GM23338 (cell line): ENCODE data around the gene SHISAL1. TPM values are rescaled to one million over a fixed set of nuclear protein-coding genes. Genes with fewer than 3 reads are reported as not detected.

Experiments used
- ATAC-seq: fragments of 200-7000 bp; cut with Tn5 transposase; 3 replicates; pipeline ENCODE4 v1.9.1; 2020
- DNase-seq: peaks from one replicate; pipeline ENCODE4 v3.0.0-alpha.2; 2015; ENCODE audit warnings: low spot score
- H2AFZ ChIP-seq: fragments of 200-600 bp; sonication (generic); 2 replicates; pipeline ENCODE4 v1.8.0; 2016; ENCODE audit warnings: antibody characterized with exemption, mild to moderate bottlenecking, moderate library complexity
- H3F3A ChIP-seq: fragments of 200-600 bp; sonication (generic); replicated peaks from 2 replicates; pipeline ENCODE4 v1.8.0; 2017; ENCODE audit warnings: antibody characterized with exemption, mixed run types, low read depth
- H3K27ac ChIP-seq: fragments of 200-600 bp; sonication (generic); 2 replicates; pipeline ENCODE4 v1.6.1; 2016; ENCODE audit warnings: low read depth
- H3K27me3 ChIP-seq: fragments of 200-600 bp; sonication (generic); 2 replicates; pipeline ENCODE4 v1.8.0; 2016; ENCODE audit warnings: mild to moderate bottlenecking, mixed run types, moderate library complexity; ENCODE audit not compliant: insufficient read depth
- H3K36me3 ChIP-seq: fragments of 200-600 bp; sonication (generic); 2 replicates; pipeline ENCODE4 v1.8.0; 2016; ENCODE audit warnings: mild to moderate bottlenecking; ENCODE audit not compliant: insufficient read depth
- H3K4me1 ChIP-seq: fragments of 200-600 bp; sonication (generic); 2 replicates; pipeline ENCODE4 v1.8.0; 2016; ENCODE audit warnings: mild to moderate bottlenecking, moderate library complexity; ENCODE audit not compliant: insufficient read depth
- H3K4me2 ChIP-seq: fragments of 200-600 bp; sonication (generic); 2 replicates; pipeline ENCODE4 v1.7.1; 2017; ENCODE audit warnings: mixed run types
- H3K4me3 ChIP-seq: fragments of 200-600 bp; sonication (generic); 2 replicates; pipeline ENCODE4 v1.6.1; 2016; ENCODE audit warnings: mixed run types
- H3K79me2 ChIP-seq: fragments of 200-600 bp; sonication (generic); replicated peaks from 2 replicates; pipeline ENCODE4 v1.8.0; 2017; ENCODE audit warnings: mild to moderate bottlenecking; ENCODE audit not compliant: insufficient read depth
- H3K9me2 ChIP-seq: fragments of 200-600 bp; sonication (generic); 2 replicates; pipeline ENCODE4 v1.8.0; 2017; ENCODE audit not compliant: insufficient read depth
- H4K20me1 ChIP-seq: fragments of 200-600 bp; sonication (generic); replicated peaks from 2 replicates; pipeline ENCODE4 v1.8.0; 2017; ENCODE audit warnings: mild to moderate bottlenecking; ENCODE audit not compliant: insufficient read depth
- H3K27ac Mint-ChIP-seq: 2 replicates; pipeline ENCODE4 v1.8.0; 2020; ENCODE audit warnings: inconsistent platforms, mild to moderate bottlenecking, moderate library complexity, mixed read lengths
- H3K27me3 Mint-ChIP-seq: 3 replicates; pipeline ENCODE4 v1.8.0; 2022; ENCODE audit warnings: low read depth, mild to moderate bottlenecking, moderate library complexity, mixed read lengths, inconsistent platforms; ENCODE audit not compliant: insufficient read depth, poor library complexity
- H3K36me3 Mint-ChIP-seq: 3 replicates; pipeline ENCODE4 v1.8.0; 2021; ENCODE audit warnings: low read depth, mild to moderate bottlenecking, inconsistent platforms, moderate library complexity, mixed read lengths
- H3K4me1 Mint-ChIP-seq: 3 replicates; pipeline ENCODE4 v1.8.0; 2020; ENCODE audit warnings: mild to moderate bottlenecking, inconsistent platforms, mixed read lengths
- H3K4me3 Mint-ChIP-seq: 3 replicates; pipeline ENCODE4 v1.8.0; 2021; ENCODE audit warnings: moderate library complexity, mild to moderate bottlenecking, inconsistent platforms, mixed read lengths
- H3K9me3 Mint-ChIP-seq: 3 replicates; pipeline ENCODE4 v1.8.0; 2020; ENCODE audit warnings: moderate library complexity, mild to moderate bottlenecking, inconsistent platforms, mixed read lengths
- EZH2 ChIP-seq: fragments of 200-600 bp; sonication (generic); IDR thresholded peaks from one replicate; pipeline ENCODE4 v1.8.0; 2017; ENCODE audit warnings: antibody characterized with exemption, mild to moderate bottlenecking, low read depth; ENCODE audit not compliant: unreplicated experiment
- JUNB ChIP-seq: IDR thresholded peaks from one replicate; pipeline ENCODE4 v1.6.1; 2016; ENCODE audit warnings: antibody characterized with exemption; ENCODE audit not compliant: unreplicated experiment
- NANOG ChIP-seq: IDR thresholded peaks from 2 replicates; pipeline ENCODE4 v1.6.1; 2016; ENCODE audit warnings: antibody characterized with exemption, borderline replicate concordance
- POLR2AphosphoS5 ChIP-seq: IDR thresholded peaks from 2 replicates; pipeline ENCODE4 v1.6.1; 2016; ENCODE audit warnings: antibody characterized with exemption, low read depth
- ZNF114 ChIP-seq: fragments of 250-450 bp; sonication (Bioruptor Pico); IDR thresholded peaks from 2 replicates; pipeline ENCODE4 v1.5.0; 2020; ENCODE audit warnings: mild to moderate bottlenecking, moderate library complexity
- polyA plus RNA-seq: library from polyadenylated mRNA; unstranded; fragments of >200 nt; fragmentation: Nextera tagmentation; extraction: Ambion mirVana; gene quantifications from 2 replicates; pipeline ENCODE4 v1.2.1, GENCODE V29; 2016
- total RNA-seq: library from RNA; depleted of rRNA; stranded (reverse); fragments of >200 nt; shearing (Covaris generic); gene quantifications from 2 replicates; pipeline ENCODE4 v1.2.3, GENCODE V29; 2014
- TF ChIP-seq, protein P1 (sequence below): IDR thresholded peaks from one replicate; pipeline ENCODE4 v1.6.1; 2018; ENCODE audit warnings: antibody characterized with exemption; ENCODE audit not compliant: unreplicated experiment
- TF ChIP-seq, protein P2 (sequence below), 2 experiments: fragments of 200-600 bp in 1 of 2; sonication (generic) in 1 of 2; conservative IDR thresholded peaks; 2 replicates each; pipeline versions ENCODE4 v1.5.1 to v1.6.1; 2016 to 2017; ENCODE audit warnings: antibody characterized with exemption in 2 of 2, low read depth in 2 of 2, mild to moderate bottlenecking in 2 of 2, moderate library complexity in 1 of 2
- TF ChIP-seq, protein P3 (sequence below): IDR thresholded peaks from 2 replicates; pipeline ENCODE4 v1.6.1; 2016; ENCODE audit warnings: antibody characterized with exemption
- TF ChIP-seq, protein P4 (sequence below): fragments of 250-450 bp; sonication (Bioruptor Pico); IDR thresholded peaks from 2 replicates; pipeline ENCODE4 v1.5.0; 2020; ENCODE audit warnings: mild to moderate bottlenecking, moderate library complexity

The SHISAL1 gene
- total and polyA plus RNA-seq, 2 experiments from 2014 or later, result 0.71 to 3.4 TPM

DNA sequence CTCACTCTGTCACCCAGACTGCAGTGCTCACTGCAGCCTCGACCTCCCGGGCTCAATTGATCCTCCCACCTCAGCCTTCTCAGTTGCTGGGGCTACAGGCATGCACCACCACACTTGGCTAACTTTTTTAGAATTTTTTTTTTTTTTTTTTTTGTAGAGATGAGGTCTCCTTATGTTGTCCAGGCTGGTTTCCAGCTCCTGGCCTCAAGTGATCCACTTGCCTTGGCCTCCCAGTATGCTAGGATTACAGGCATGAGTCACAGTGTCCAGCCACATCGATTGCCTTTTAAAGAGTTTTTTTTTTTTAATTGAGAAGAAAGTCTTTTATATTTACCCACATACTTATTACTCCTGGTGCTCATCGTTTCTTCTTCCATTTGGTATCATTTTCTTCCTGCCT lies 102.0 kb downstream of the SHISAL1 start (continued):
- TF ChIP-seq, protein P1, sequence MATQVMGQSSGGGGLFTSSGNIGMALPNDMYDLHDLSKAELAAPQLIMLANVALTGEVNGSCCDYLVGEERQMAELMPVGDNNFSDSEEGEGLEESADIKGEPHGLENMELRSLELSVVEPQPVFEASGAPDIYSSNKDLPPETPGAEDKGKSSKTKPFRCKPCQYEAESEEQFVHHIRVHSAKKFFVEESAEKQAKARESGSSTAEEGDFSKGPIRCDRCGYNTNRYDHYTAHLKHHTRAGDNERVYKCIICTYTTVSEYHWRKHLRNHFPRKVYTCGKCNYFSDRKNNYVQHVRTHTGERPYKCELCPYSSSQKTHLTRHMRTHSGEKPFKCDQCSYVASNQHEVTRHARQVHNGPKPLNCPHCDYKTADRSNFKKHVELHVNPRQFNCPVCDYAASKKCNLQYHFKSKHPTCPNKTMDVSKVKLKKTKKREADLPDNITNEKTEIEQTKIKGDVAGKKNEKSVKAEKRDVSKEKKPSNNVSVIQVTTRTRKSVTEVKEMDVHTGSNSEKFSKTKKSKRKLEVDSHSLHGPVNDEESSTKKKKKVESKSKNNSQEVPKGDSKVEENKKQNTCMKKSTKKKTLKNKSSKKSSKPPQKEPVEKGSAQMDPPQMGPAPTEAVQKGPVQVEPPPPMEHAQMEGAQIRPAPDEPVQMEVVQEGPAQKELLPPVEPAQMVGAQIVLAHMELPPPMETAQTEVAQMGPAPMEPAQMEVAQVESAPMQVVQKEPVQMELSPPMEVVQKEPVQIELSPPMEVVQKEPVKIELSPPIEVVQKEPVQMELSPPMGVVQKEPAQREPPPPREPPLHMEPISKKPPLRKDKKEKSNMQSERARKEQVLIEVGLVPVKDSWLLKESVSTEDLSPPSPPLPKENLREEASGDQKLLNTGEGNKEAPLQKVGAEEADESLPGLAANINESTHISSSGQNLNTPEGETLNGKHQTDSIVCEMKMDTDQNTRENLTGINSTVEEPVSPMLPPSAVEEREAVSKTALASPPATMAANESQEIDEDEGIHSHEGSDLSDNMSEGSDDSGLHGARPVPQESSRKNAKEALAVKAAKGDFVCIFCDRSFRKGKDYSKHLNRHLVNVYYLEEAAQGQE, result no peak
- no peak for TF ChIP-seq NANOG
- TF ChIP-seq EZH2, result no peak
- no peak for TF ChIP-seq JUNB
- TF ChIP-seq, protein P2, sequence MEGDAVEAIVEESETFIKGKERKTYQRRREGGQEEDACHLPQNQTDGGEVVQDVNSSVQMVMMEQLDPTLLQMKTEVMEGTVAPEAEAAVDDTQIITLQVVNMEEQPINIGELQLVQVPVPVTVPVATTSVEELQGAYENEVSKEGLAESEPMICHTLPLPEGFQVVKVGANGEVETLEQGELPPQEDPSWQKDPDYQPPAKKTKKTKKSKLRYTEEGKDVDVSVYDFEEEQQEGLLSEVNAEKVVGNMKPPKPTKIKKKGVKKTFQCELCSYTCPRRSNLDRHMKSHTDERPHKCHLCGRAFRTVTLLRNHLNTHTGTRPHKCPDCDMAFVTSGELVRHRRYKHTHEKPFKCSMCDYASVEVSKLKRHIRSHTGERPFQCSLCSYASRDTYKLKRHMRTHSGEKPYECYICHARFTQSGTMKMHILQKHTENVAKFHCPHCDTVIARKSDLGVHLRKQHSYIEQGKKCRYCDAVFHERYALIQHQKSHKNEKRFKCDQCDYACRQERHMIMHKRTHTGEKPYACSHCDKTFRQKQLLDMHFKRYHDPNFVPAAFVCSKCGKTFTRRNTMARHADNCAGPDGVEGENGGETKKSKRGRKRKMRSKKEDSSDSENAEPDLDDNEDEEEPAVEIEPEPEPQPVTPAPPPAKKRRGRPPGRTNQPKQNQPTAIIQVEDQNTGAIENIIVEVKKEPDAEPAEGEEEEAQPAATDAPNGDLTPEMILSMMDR (conservative IDR thresholded peaks at IDR 0.05; ENCODE audit: low read depth in 2 of 2), result no peak
- TF ChIP-seq, protein P3, sequence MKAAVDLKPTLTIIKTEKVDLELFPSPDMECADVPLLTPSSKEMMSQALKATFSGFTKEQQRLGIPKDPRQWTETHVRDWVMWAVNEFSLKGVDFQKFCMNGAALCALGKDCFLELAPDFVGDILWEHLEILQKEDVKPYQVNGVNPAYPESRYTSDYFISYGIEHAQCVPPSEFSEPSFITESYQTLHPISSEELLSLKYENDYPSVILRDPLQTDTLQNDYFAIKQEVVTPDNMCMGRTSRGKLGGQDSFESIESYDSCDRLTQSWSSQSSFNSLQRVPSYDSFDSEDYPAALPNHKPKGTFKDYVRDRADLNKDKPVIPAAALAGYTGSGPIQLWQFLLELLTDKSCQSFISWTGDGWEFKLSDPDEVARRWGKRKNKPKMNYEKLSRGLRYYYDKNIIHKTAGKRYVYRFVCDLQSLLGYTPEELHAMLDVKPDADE, result no peak

DNA sequence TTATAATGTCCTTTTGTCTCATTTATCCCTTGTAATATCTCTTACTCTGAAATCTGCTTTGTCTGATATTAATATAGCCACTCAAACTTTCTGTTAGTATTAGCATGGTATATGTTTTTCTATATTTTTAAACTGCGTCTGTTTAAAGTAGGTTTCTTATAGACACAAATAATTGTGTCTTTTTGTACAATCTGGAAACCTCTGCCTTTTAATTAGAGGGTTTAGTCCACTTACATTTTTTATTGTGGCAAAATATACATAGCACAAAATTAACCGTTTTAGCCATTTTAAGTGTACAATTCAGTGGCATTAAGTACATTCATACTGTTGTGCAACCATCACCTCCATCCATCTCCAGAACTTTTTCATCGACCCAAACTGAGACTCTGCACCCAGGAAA lies 103.4 kb downstream of the SHISAL1 start:
- Histone ChIP-seq H2AFZ (no peak overlapping the region), H3K27ac (no peak overlapping the region), H3K4me1 (no peaks in the 10 kb centered on the region), H3K27me3 (no peaks in the 10 kb centered on the region), H3K9me2 (no peaks in the 10 kb centered on the region; the same call in 1 of the 2 replicates), H3K36me3 (no peaks in the 10 kb centered on the region), H3K79me2 (no peaks in the 10 kb centered on the region), H3K4me2 (no peak overlapping the region), H3F3A (no peaks in the 10 kb centered on the region), H4K20me1 (no peaks in the 10 kb centered on the region), H3K4me3 (no peak overlapping the region)
- Mint-ChIP-seq H3K27me3 (peaks cover 5% of the 10 kb centered on the region), H3K4me1 (no peaks in the 10 kb centered on the region; the same call in 2 of the 3 replicates), H3K9me3 (peaks cover 3% of the 10 kb centered on the region; the same call in 1 of the 3 replicates), H3K36me3 (no peaks in the 10 kb centered on the region), H3K27ac (no peak overlapping the region), H3K4me3 (no peak overlapping the region)
- no peak for DNase-seq
- TF ChIP-seq EZH2 (no peak), POLR2AphosphoS5 (no peak), ZNF114 (CRISPR knock-in tag) (no peak)
- TF ChIP-seq, protein P3, result no peak
- TF ChIP-seq, protein P4, sequence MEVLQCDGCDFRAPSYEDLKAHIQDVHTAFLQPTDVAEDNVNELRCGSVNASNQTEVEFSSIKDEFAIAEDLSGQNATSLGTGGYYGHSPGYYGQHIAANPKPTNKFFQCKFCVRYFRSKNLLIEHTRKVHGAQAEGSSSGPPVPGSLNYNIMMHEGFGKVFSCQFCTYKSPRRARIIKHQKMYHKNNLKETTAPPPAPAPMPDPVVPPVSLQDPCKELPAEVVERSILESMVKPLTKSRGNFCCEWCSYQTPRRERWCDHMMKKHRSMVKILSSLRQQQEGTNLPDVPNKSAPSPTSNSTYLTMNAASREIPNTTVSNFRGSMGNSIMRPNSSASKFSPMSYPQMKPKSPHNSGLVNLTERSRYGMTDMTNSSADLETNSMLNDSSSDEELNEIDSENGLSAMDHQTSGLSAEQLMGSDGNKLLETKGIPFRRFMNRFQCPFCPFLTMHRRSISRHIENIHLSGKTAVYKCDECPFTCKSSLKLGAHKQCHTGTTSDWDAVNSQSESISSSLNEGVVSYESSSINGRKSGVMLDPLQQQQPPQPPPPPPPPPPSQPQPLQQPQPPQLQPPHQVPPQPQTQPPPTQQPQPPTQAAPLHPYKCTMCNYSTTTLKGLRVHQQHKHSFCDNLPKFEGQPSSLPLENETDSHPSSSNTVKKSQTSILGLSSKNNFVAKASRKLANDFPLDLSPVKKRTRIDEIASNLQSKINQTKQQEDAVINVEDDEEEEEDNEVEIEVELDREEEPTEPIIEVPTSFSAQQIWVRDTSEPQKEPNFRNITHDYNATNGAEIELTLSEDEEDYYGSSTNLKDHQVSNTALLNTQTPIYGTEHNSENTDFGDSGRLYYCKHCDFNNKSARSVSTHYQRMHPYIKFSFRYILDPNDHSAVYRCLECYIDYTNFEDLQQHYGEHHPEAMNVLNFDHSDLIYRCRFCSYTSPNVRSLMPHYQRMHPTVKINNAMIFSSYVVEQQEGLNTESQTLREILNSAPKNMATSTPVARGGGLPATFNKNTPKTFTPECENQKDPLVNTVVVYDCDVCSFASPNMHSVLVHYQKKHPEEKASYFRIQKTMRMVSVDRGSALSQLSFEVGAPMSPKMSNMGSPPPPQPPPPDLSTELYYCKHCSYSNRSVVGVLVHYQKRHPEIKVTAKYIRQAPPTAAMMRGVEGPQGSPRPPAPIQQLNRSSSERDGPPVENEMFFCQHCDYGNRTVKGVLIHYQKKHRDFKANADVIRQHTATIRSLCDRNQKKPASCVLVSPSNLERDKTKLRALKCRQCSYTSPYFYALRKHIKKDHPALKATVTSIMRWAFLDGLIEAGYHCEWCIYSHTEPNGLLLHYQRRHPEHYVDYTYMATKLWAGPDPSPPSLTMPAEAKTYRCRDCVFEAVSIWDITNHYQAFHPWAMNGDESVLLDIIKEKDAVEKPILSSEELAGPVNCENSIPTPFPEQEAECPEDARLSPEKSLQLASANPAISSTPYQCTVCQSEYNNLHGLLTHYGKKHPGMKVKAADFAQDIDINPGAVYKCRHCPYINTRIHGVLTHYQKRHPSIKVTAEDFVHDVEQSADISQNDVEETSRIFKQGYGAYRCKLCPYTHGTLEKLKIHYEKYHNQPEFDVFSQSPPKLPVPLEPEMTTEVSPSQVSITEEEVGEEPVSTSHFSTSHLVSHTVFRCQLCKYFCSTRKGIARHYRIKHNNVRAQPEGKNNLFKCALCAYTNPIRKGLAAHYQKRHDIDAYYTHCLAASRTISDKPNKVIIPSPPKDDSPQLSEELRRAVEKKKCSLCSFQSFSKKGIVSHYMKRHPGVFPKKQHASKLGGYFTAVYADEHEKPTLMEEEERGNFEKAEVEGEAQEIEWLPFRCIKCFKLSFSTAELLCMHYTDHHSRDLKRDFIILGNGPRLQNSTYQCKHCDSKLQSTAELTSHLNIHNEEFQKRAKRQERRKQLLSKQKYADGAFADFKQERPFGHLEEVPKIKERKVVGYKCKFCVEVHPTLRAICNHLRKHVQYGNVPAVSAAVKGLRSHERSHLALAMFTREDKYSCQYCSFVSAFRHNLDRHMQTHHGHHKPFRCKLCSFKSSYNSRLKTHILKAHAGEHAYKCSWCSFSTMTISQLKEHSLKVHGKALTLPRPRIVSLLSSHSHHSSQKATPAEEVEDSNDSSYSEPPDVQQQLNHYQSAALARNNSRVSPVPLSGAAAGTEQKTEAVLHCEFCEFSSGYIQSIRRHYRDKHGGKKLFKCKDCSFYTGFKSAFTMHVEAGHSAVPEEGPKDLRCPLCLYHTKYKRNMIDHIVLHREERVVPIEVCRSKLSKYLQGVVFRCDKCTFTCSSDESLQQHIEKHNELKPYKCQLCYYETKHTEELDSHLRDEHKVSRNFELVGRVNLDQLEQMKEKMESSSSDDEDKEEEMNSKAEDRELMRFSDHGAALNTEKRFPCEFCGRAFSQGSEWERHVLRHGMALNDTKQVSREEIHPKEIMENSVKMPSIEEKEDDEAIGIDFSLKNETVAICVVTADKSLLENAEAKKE (CRISPR knock-in tag), result no peak
- ATAC-seq, result no peak
